ENCODE data around the gene HDAC11.
"Not testable (repeated sequence)": the region's sequence is repeated elsewhere in the genome, so short reads cannot be mapped to it uniquely, and the experiment has no call there.

HDAC11 gene

GRCh38 chr3:13466781-13467180 is 13.3 kb upstream of the HDAC11 start:
- no peak for DNase-seq (ENCODE audit: low read depth in 2 of 2)

- DNase-seq (ENCODE audit: low read depth in 2 of 2): no peak
Measured at GRCh38 chr3:13470894-13471574, 9.1 kb upstream of the HDAC11 start.

- DNase-seq (ENCODE audit: low read depth in 2 of 2): no peak
Measured at GRCh38 chr3:13472286-13472685, 7.8 kb upstream of the HDAC11 start.

GRCh38 chr3:13473020-13473419 is 7.1 kb upstream of the HDAC11 start:
- no peak for DNase-seq (ENCODE audit: low read depth in 2 of 2)

GRCh38 chr3:13474021-13474420 is 6.1 kb upstream of the HDAC11 start:
- DNase-seq (ENCODE audit: low read depth in 2 of 2): no peak

GRCh38 chr3:13474776-13475303 is 5.3 kb upstream of the HDAC11 start:
- no peak for DNase-seq (ENCODE audit: low read depth in 2 of 2)

- DNase-seq (ENCODE audit: low read depth in 2 of 2): no peak
Measured at GRCh38 chr3:13475871-13476590, 4.1 kb upstream of the HDAC11 start.

GRCh38 chr3:13477943-13478342 is 2.2 kb upstream of the HDAC11 start:
- no peak for DNase-seq (ENCODE audit: low read depth in 2 of 2)

- DNase-seq (ENCODE audit: low read depth in 2 of 2): no peak
Measured at GRCh38 chr3:13479332-13479581, 849 bp upstream of the HDAC11 start.

GRCh38 chr3:13480340-13481318 is 523 bp downstream of the HDAC11 start:
- no peak for DNase-seq (ENCODE audit: low read depth in 2 of 2)

- no peak for DNase-seq (ENCODE audit: low read depth in 2 of 2)
Measured at GRCh38 chr3:13482106-13482690, 2.1 kb downstream of the HDAC11 start.

GRCh38 chr3:13483286-13483685 is 3.2 kb downstream of the HDAC11 start:
- DNase-seq (ENCODE audit: low read depth in 2 of 2): no peak

- no peak for DNase-seq (ENCODE audit: low read depth in 2 of 2)
Measured at GRCh38 chr3:13483988-13484695, 4.0 kb downstream of the HDAC11 start.

- DNase-seq (ENCODE audit: low read depth in 2 of 2): no peak
Measured at GRCh38 chr3:13484851-13485590, 4.9 kb downstream of the HDAC11 start.

GRCh38 chr3:13485630-13486562 is 5.8 kb downstream of the HDAC11 start:
- not testable (repeated sequence) for DNase-seq (ENCODE audit: low read depth in 2 of 2)

- no peak for DNase-seq (ENCODE audit: low read depth in 2 of 2)
Measured at GRCh38 chr3:13487403-13487802, 7.3 kb downstream of the HDAC11 start.

- DNase-seq (ENCODE audit: low read depth in 2 of 2): no peak
Measured at GRCh38 chr3:13491206-13491974, 11.3 kb downstream of the HDAC11 start.

- DNase-seq (ENCODE audit: low read depth in 2 of 2): no peak
Measured at GRCh38 chr3:13492048-13492447, 11.9 kb downstream of the HDAC11 start.
